Mesothelial cell of epicardium (in vitro differentiated cells): ENCODE data around the gene DEPDC5. TPM values are rescaled to one million over a fixed set of nuclear protein-coding genes. Genes with fewer than 3 reads are reported as not detected.
"Not testable (repeated sequence)": the region's sequence is repeated elsewhere in the genome, so short reads cannot be mapped to it uniquely, and the experiment has no call there.

Experiments
- DNase-seq, 2 experiments: peaks; one replicate each; pipeline ENCODE4 v3.0.0; 2021; ENCODE audit warnings: low spot score in 2 of 2; ENCODE audit not compliant: unreplicated experiment in 2 of 2
- H3K27ac Mint-ChIP-seq: 2 replicates; pipeline ENCODE4 v1.8.0; 2021; ENCODE audit warnings: mixed read lengths
- H3K27me3 Mint-ChIP-seq: 2 replicates; pipeline ENCODE4 v1.8.0; 2021; ENCODE audit warnings: low read depth, mixed read lengths
- H3K36me3 Mint-ChIP-seq: 2 replicates; pipeline ENCODE4 v1.8.0; 2021; ENCODE audit warnings: mixed read lengths
- H3K4me1 Mint-ChIP-seq: 2 replicates; pipeline ENCODE4 v1.8.0; 2021; ENCODE audit warnings: mixed read lengths
- H3K4me3 Mint-ChIP-seq: 2 replicates; pipeline ENCODE4 v1.8.0; 2021; ENCODE audit warnings: mild to moderate bottlenecking, moderate library complexity, mixed read lengths
- H3K9me3 Mint-ChIP-seq: 2 replicates; pipeline ENCODE4 v1.8.0; 2021; ENCODE audit warnings: mixed read lengths
- CTCF ChIP-seq: fragments of 200-600 bp; sonication (generic); IDR thresholded peaks from one replicate; pipeline ENCODE4 v1.5.0; 2021; ENCODE audit warnings: antibody characterized with exemption; ENCODE audit not compliant: unreplicated experiment
- total RNA-seq: library from RNA; stranded (reverse); gene quantifications from 3 replicates; pipeline ENCODE4 v1.2.1, GENCODE V29; 2021

DEPDC5 gene
- total RNA-seq, 1 donor from 2014 or later: 38.3 TPM

GRCh38 chr22:31812977-31813605, 59.3 kb downstream of the DEPDC5 start:
- Mint-ChIP-seq H3K4me1 (no peaks in the 10 kb centered on the region), H3K4me3 (no peak overlapping the region), H3K27ac (no peak overlapping the region), H3K27me3 (no peaks in the 10 kb centered on the region), H3K36me3 (peaks cover 37% of the 10 kb centered on the region), H3K9me3 (no peaks in the 10 kb centered on the region)
- no peak for TF ChIP-seq CTCF
- DNase-seq: no peak

GRCh38 chr22:31813898-31814297, 60.1 kb downstream of the DEPDC5 start:
- H3K27me3 Mint-ChIP-seq, DNase-seq, H3K4me1 Mint-ChIP-seq, H3K4me3 Mint-ChIP-seq, H3K27ac Mint-ChIP-seq, H3K9me3 Mint-ChIP-seq: not testable (repeated sequence)
- peaks cover 45% of the 10 kb centered on the region for H3K36me3 Mint-ChIP-seq

- Mint-ChIP-seq H3K9me3 (no peaks in the 10 kb centered on the region), H3K27me3 (no peaks in the 10 kb centered on the region), H3K27ac (no peak overlapping the region), H3K4me1 (no peaks in the 10 kb centered on the region), H3K36me3 (peaks cover 46% of the 10 kb centered on the region), H3K4me3 (no peak overlapping the region)
- TF ChIP-seq CTCF: no peak
- no peak for DNase-seq
Observed at GRCh38 chr22:31814942-31815341, 61.1 kb downstream of the DEPDC5 start.

GRCh38 chr22:31815383-31815814, 61.6 kb downstream of the DEPDC5 start:
- not testable (repeated sequence) for H3K9me3 Mint-ChIP-seq, H3K27me3 Mint-ChIP-seq, H3K4me3 Mint-ChIP-seq, DNase-seq, H3K4me1 Mint-ChIP-seq, H3K27ac Mint-ChIP-seq
- H3K36me3 Mint-ChIP-seq: peaks cover 42% of the 10 kb centered on the region

- no peaks in the 10 kb centered on the region for H3K4me1 Mint-ChIP-seq
- H3K4me3 Mint-ChIP-seq: no peak overlapping the region
- H3K9me3 Mint-ChIP-seq: no peaks in the 10 kb centered on the region
- H3K36me3 Mint-ChIP-seq: peaks cover 39% of the 10 kb centered on the region
- H3K27ac Mint-ChIP-seq: no peak overlapping the region
- TF ChIP-seq CTCF: no peak
- no peaks in the 10 kb centered on the region for H3K27me3 Mint-ChIP-seq
- DNase-seq: no peak
Observed at GRCh38 chr22:31816750-31817149, 62.9 kb downstream of the DEPDC5 start.

GRCh38 chr22:31818481-31819392, 64.9 kb downstream of the DEPDC5 start:
- no peaks in the 10 kb centered on the region for H3K27me3 Mint-ChIP-seq
- H3K27ac Mint-ChIP-seq: no peak overlapping the region
- no peak overlapping the region for H3K4me3 Mint-ChIP-seq
- no peak for TF ChIP-seq CTCF
- H3K9me3 Mint-ChIP-seq: no peaks in the 10 kb centered on the region
- H3K4me1 Mint-ChIP-seq: no peaks in the 10 kb centered on the region
- H3K36me3 Mint-ChIP-seq: peaks cover 45% of the 10 kb centered on the region
- no peak for DNase-seq
